ENCODE results near the gene OR56B1. TPM values are rescaled to one million over a fixed set of nuclear protein-coding genes. Genes with fewer than 3 reads are reported as not detected.
"Not testable (repeated sequence)": the region's sequence is repeated elsewhere in the genome, so short reads cannot be mapped to it uniquely, and the experiment has no call there.

OR56B1 gene
- total RNA-seq, 2 donors from 2014 or later: not detected

GRCh38 chr11:5712507-5712906 lies 23.7 kb upstream of the OR56B1 start:
- Histone ChIP-seq H3K36me3 (no peaks in the 10 kb centered on the region), H3K27ac (no peak overlapping the region), H3K4me3 (no peak overlapping the region), H3K27me3 (replicated peaks; ENCODE audit: insufficient read depth) (no peaks in the 10 kb centered on the region), H3K9me3 (no peaks in the 10 kb centered on the region), H3K4me1 (replicated peaks) (no peaks in the 10 kb centered on the region)
- WGBS: 67% methylated on average over 1 of the region's 1 CpG
- no peak for TF ChIP-seq POLR2AphosphoS5 (IDR thresholded peaks at IDR 0.05)
- TF ChIP-seq, protein P1, sequence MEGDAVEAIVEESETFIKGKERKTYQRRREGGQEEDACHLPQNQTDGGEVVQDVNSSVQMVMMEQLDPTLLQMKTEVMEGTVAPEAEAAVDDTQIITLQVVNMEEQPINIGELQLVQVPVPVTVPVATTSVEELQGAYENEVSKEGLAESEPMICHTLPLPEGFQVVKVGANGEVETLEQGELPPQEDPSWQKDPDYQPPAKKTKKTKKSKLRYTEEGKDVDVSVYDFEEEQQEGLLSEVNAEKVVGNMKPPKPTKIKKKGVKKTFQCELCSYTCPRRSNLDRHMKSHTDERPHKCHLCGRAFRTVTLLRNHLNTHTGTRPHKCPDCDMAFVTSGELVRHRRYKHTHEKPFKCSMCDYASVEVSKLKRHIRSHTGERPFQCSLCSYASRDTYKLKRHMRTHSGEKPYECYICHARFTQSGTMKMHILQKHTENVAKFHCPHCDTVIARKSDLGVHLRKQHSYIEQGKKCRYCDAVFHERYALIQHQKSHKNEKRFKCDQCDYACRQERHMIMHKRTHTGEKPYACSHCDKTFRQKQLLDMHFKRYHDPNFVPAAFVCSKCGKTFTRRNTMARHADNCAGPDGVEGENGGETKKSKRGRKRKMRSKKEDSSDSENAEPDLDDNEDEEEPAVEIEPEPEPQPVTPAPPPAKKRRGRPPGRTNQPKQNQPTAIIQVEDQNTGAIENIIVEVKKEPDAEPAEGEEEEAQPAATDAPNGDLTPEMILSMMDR (IDR thresholded peaks at IDR 0.05): peak in 3 of 4 experiments; percentile 44 to 57 (median 48)
- intact Hi-C loops (cut with DNase I): no loop called here
- no peak for DNase-seq (ENCODE audit: low spot score)

DNA sequence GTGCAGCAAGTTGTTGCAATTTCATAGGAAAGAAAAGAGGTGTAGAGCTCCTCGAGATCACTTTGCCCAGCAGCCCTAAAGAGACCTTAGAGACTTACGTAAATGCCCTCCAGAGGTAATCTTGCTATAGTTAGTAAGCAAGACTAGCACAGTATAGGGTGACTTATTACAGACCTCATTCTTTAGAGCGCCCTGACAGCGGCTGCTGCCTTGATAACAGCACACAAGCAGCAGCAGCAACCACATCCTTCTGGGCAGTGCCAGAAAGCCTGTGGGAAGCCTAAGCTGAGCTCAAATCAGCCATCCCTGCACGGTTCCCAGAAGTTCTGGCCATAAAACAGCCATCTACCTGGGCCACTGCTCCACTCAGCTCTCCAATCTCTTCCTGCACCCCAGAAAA lies 22.6 kb upstream of the OR56B1 start:
- DNase-seq (ENCODE audit: low spot score): no peak
- Histone ChIP-seq H3K27me3 (replicated peaks; ENCODE audit: insufficient read depth) (no peaks in the 10 kb centered on the region), H3K36me3 (no peaks in the 10 kb centered on the region), H3K4me3 (no peak overlapping the region), H3K9me3 (no peaks in the 10 kb centered on the region), H3K4me1 (replicated peaks) (no peaks in the 10 kb centered on the region), H3K27ac (no peak overlapping the region)
- WGBS: 76% methylated on average over 5 of the region's 5 CpGs
- intact Hi-C loops (cut with DNase I): no loop called here
- no peak for TF ChIP-seq POLR2AphosphoS5 (IDR thresholded peaks at IDR 0.05)
- TF ChIP-seq POLR2A (IDR thresholded peaks at IDR 0.05): no peak
- TF ChIP-seq, protein P1 (IDR thresholded peaks at IDR 0.05): no peak

DNA sequence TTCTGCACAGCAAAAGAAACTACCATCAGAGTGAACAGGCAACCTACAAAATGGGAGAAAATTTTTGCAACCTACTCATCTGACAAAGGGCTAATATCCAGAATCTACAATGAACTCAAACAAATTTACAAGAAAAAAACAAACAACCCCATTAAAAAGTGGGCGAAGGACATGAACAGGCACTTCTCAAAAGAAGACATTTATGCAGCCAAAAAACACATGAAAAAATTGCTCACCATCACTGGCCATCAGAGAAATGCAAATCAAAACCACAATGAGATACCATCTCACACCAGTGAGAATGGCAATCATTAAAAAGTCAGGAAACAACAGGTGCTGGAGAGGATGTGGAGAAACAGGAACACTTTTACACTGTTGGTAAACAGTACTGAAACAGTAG lies 19.7 kb upstream of the OR56B1 start:
- H3K27ac ChIP-seq; H3K4me1 ChIP-seq (replicated peaks); H3K4me3 ChIP-seq; DNase-seq (ENCODE audit: low spot score); H3K36me3 ChIP-seq; intact Hi-C loops (cut with DNase I); H3K27me3 ChIP-seq (replicated peaks; ENCODE audit: insufficient read depth); H3K9me3 ChIP-seq: not testable (repeated sequence)
- 82% methylated on average over 1 of the region's 1 CpG for WGBS

GRCh38 chr11:5719703-5720495 lies 16.3 kb upstream of the OR56B1 start:
- H3K9me3 ChIP-seq: no peaks in the 10 kb centered on the region
- intact Hi-C loops (cut with DNase I): no loop called here
- DNase-seq (ENCODE audit: low spot score): no peak
- 95% methylated on average over 3 of the region's 3 CpGs for WGBS
- TF ChIP-seq POLR2A (IDR thresholded peaks at IDR 0.05) (no peak), POLR2AphosphoS5 (IDR thresholded peaks at IDR 0.05) (no peak)
- TF ChIP-seq, protein P1 (IDR thresholded peaks at IDR 0.05): no peak
- no peaks in the 10 kb centered on the region for H3K36me3 ChIP-seq
- no peaks in the 10 kb centered on the region for H3K4me1 ChIP-seq (replicated peaks)
- no peaks in the 10 kb centered on the region for H3K27me3 ChIP-seq (replicated peaks; ENCODE audit: insufficient read depth)
- no peak overlapping the region for H3K27ac ChIP-seq
- no peak overlapping the region for H3K4me3 ChIP-seq

- intact Hi-C loops (cut with DNase I): no loop called here
- H3K4me3 ChIP-seq: no peak overlapping the region
- H3K9me3 ChIP-seq: no peaks in the 10 kb centered on the region
- H3K4me1 ChIP-seq (replicated peaks): no peaks in the 10 kb centered on the region
- no peaks in the 10 kb centered on the region for H3K36me3 ChIP-seq
- WGBS: 62% methylated on average over 2 of the region's 2 CpGs
- DNase-seq (ENCODE audit: low spot score): no peak
- no peaks in the 10 kb centered on the region for H3K27me3 ChIP-seq (replicated peaks; ENCODE audit: insufficient read depth)
- H3K27ac ChIP-seq: no peak overlapping the region
- TF ChIP-seq POLR2AphosphoS5 (IDR thresholded peaks at IDR 0.05): no peak
- TF ChIP-seq, protein P1 (IDR thresholded peaks at IDR 0.05): no peak
- no peak for TF ChIP-seq POLR2A (IDR thresholded peaks at IDR 0.05)
Observed at GRCh38 chr11:5722622-5723021, 13.6 kb upstream of the OR56B1 start.
